SK-N-SH treated with all-trans-retinoic acid at 6 μM for 48 hours (cell line): ENCODE data around the gene GALR1.

ENCODE experiments used
- ATAC-seq: fragments of 200-7000 bp; cut with Tn5 transposase; 3 replicates; pipeline ENCODE4 v1.9.1; 2020; ENCODE audit warnings: mild to moderate bottlenecking, moderate library complexity
- ARNTL ChIP-seq: fragments of 450-650 bp; formaldehyde crosslinking; IDR thresholded peaks from 2 replicates; pipeline ENCODE4 v1.5.0; 2020; ENCODE audit warnings: low read depth, mild to moderate bottlenecking, moderate library complexity, borderline replicate concordance
- BACH2 ChIP-seq: fragments of 250-450 bp; sonication (Bioruptor Pico); IDR thresholded peaks from 2 replicates; pipeline ENCODE4 v1.9.0; 2021; ENCODE audit warnings: mild to moderate bottlenecking, borderline replicate concordance
- CSDC2 ChIP-seq: fragments of 250-450 bp; sonication (Bioruptor Pico); IDR thresholded peaks from 2 replicates; pipeline ENCODE4 v1.5.0; 2020; ENCODE audit warnings: mild to moderate bottlenecking, moderate library complexity
- CSRNP3 ChIP-seq: fragments of 250-450 bp; sonication (Bioruptor Pico); IDR thresholded peaks from 2 replicates; pipeline ENCODE4 v1.5.1; 2021; ENCODE audit warnings: mild to moderate bottlenecking, moderate library complexity
- ESRRG ChIP-seq: fragments of 250-450 bp; sonication (Bioruptor Pico); IDR thresholded peaks from 2 replicates; pipeline ENCODE4 v1.6.1; 2021; ENCODE audit warnings: mild to moderate bottlenecking
- ISL1 ChIP-seq: fragments of 250-450 bp; sonication (Bioruptor Pico); IDR thresholded peaks from 2 replicates; pipeline ENCODE4 v2.1.2; 2022; ENCODE audit warnings: mild to moderate bottlenecking, moderate library complexity
- OSR1 ChIP-seq: fragments of 250-450 bp; sonication (Bioruptor Pico); IDR thresholded peaks from 2 replicates; pipeline ENCODE4 v1.8.0; 2022; ENCODE audit warnings: moderate library complexity, mild to moderate bottlenecking, inconsistent platforms
- POU6F1 ChIP-seq: fragments of 250-450 bp; sonication (Bioruptor Pico); IDR thresholded peaks from 2 replicates; pipeline ENCODE4 v1.8.0; 2021; ENCODE audit warnings: low read depth, mild to moderate bottlenecking, moderate library complexity, borderline replicate concordance
- PPARA ChIP-seq: fragments of 250-450 bp; sonication (Bioruptor Pico); IDR thresholded peaks from 2 replicates; pipeline ENCODE4 v1.5.0; 2020; ENCODE audit warnings: mild to moderate bottlenecking, borderline replicate concordance
- RARB ChIP-seq: fragments of 250-450 bp; sonication (Bioruptor Pico); IDR thresholded peaks from 2 replicates; pipeline ENCODE4 v1.8.0; 2021; ENCODE audit warnings: mild to moderate bottlenecking, moderate library complexity
- SNAI2 ChIP-seq: fragments of 250-450 bp; sonication (Bioruptor Pico); IDR thresholded peaks from 2 replicates; pipeline ENCODE4 v1.5.0; 2020; ENCODE audit warnings: mild to moderate bottlenecking, moderate library complexity
- TCF4 ChIP-seq: fragments of 250-450 bp; sonication (Bioruptor Pico); IDR thresholded peaks from 2 replicates; pipeline ENCODE4 v1.8.0; 2021; ENCODE audit warnings: mild to moderate bottlenecking, moderate library complexity, borderline replicate concordance
- TOX ChIP-seq: fragments of 250-450 bp; sonication (Bioruptor Pico); IDR thresholded peaks from 2 replicates; pipeline ENCODE4 v1.8.0; 2021; ENCODE audit warnings: mild to moderate bottlenecking, moderate library complexity, borderline replicate concordance
- ZC3H10 ChIP-seq: fragments of 250-450 bp; sonication (Bioruptor Pico); IDR thresholded peaks from 2 replicates; pipeline ENCODE4 v1.5.1; 2021; ENCODE audit warnings: mild to moderate bottlenecking, moderate library complexity
- ZFP3 ChIP-seq: fragments of 250-450 bp; sonication (Bioruptor Pico); IDR thresholded peaks from 2 replicates; pipeline ENCODE4 v1.5.0; 2020; ENCODE audit warnings: mild to moderate bottlenecking, moderate library complexity
- ZFP30 ChIP-seq: fragments of 450-650 bp; formaldehyde crosslinking; IDR thresholded peaks from 2 replicates; pipeline ENCODE4 v1.5.0; 2022; ENCODE audit warnings: mild to moderate bottlenecking, moderate library complexity
- ZNF70 ChIP-seq: fragments of 450-650 bp; formaldehyde crosslinking; IDR thresholded peaks from 2 replicates; pipeline ENCODE4 v1.5.0; 2020; ENCODE audit warnings: mild to moderate bottlenecking, moderate library complexity
- ZNF8 ChIP-seq: fragments of 450-650 bp; formaldehyde crosslinking; IDR thresholded peaks from 2 replicates; pipeline ENCODE4 v1.5.0; 2020; ENCODE audit warnings: mild to moderate bottlenecking, moderate library complexity
- TF ChIP-seq, protein P1 (sequence below): fragments of 250-450 bp; sonication (Bioruptor Pico); IDR thresholded peaks from 2 replicates; pipeline ENCODE4 v1.5.1; 2020; ENCODE audit warnings: low read depth, mild to moderate bottlenecking, moderate library complexity
- TF ChIP-seq, protein P2 (sequence below): fragments of 250-450 bp; sonication (Bioruptor Pico); IDR thresholded peaks from 2 replicates; pipeline ENCODE4 v1.5.0; 2020; ENCODE audit warnings: mild to moderate bottlenecking, moderate library complexity
- TF ChIP-seq, protein P3 (sequence below): fragments of 250-450 bp; sonication (Bioruptor Pico); IDR thresholded peaks from 2 replicates; pipeline ENCODE4 v1.8.0; 2020; ENCODE audit warnings: mild to moderate bottlenecking, moderate library complexity, borderline replicate concordance

Gene GALR1

DNA sequence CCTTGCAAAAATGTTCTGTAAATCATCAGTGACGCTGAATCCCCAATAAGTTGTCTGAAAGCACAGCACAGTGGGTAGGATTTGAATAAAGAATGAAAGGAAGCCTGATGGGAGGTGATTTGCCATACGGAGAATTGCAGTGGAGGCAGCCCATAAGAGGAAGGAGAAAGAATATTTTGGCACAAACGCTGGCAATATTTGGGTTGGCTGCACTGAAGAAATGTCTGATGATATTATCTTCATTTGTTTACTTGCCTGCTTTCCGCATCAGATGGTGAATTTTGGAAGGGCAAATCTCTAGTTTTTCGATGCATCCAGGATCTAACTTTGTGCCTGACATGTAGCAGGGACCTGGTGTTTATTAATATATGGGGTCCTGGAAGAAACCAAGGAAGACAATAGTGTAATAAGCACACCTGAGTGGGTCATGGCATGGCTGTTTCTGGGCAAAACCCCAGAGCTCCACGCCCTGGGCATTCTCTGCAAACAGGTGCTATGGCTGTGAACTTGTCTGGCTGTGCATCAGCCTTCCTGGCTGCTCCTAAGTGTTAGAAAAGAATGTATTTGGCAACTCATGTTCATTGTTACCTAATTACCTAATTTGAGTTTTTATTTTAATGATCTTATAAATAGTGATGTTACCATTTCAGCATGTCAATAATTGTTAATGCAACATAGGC, 5.9 kb downstream of the GALR1 start:
- TF ChIP-seq ESRRG (CRISPR knock-in tag) = no peak
- no peak for TF ChIP-seq OSR1 (CRISPR knock-in tag)
- no peak for TF ChIP-seq ZFP3 (CRISPR knock-in tag)
- TF ChIP-seq TCF4 (CRISPR knock-in tag) = no peak
- TF ChIP-seq ARNTL (CRISPR knock-in tag) = no peak
- TF ChIP-seq, protein P1, sequence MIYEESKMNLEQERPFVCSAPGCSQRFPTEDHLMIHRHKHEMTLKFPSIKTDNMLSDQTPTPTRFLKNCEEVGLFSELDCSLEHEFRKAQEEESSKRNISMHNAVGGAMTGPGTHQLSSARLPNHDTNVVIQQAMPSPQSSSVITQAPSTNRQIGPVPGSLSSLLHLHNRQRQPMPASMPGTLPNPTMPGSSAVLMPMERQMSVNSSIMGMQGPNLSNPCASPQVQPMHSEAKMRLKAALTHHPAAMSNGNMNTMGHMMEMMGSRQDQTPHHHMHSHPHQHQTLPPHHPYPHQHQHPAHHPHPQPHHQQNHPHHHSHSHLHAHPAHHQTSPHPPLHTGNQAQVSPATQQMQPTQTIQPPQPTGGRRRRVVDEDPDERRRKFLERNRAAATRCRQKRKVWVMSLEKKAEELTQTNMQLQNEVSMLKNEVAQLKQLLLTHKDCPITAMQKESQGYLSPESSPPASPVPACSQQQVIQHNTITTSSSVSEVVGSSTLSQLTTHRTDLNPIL (CRISPR knock-in tag) = no peak
- TF ChIP-seq CSRNP3 = no peak
- no peak for TF ChIP-seq TOX (CRISPR knock-in tag)
- TF ChIP-seq BACH2 (CRISPR knock-in tag) = no peak
- TF ChIP-seq CSDC2 = no peak
- no peak for TF ChIP-seq PPARA (CRISPR knock-in tag)
- TF ChIP-seq ZC3H10 (CRISPR knock-in tag) = no peak
- TF ChIP-seq POU6F1 (CRISPR knock-in tag) = no peak
- no peak for TF ChIP-seq ZNF8 (CRISPR knock-in tag)
- TF ChIP-seq ZNF70 (CRISPR knock-in tag) = no peak
- TF ChIP-seq ZFP30 (CRISPR knock-in tag) = no peak
- TF ChIP-seq, protein P2, sequence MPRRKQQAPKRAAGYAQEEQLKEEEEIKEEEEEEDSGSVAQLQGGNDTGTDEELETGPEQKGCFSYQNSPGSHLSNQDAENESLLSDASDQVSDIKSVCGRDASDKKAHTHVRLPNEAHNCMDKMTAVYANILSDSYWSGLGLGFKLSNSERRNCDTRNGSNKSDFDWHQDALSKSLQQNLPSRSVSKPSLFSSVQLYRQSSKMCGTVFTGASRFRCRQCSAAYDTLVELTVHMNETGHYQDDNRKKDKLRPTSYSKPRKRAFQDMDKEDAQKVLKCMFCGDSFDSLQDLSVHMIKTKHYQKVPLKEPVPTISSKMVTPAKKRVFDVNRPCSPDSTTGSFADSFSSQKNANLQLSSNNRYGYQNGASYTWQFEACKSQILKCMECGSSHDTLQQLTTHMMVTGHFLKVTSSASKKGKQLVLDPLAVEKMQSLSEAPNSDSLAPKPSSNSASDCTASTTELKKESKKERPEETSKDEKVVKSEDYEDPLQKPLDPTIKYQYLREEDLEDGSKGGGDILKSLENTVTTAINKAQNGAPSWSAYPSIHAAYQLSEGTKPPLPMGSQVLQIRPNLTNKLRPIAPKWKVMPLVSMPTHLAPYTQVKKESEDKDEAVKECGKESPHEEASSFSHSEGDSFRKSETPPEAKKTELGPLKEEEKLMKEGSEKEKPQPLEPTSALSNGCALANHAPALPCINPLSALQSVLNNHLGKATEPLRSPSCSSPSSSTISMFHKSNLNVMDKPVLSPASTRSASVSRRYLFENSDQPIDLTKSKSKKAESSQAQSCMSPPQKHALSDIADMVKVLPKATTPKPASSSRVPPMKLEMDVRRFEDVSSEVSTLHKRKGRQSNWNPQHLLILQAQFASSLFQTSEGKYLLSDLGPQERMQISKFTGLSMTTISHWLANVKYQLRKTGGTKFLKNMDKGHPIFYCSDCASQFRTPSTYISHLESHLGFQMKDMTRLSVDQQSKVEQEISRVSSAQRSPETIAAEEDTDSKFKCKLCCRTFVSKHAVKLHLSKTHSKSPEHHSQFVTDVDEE (CRISPR knock-in tag) = no peak
- TF ChIP-seq SNAI2 = no peak
- no peak for TF ChIP-seq ISL1 (CRISPR knock-in tag)
- no peak for ATAC-seq

GRCh38 chr18:77262643-77263465, 13.2 kb downstream of the GALR1 start:
- TF ChIP-seq ZNF8 (CRISPR knock-in tag) = no peak
- TF ChIP-seq ISL1 (CRISPR knock-in tag) = no peak
- no peak for ATAC-seq

- ATAC-seq = no peak
- TF ChIP-seq, protein P2 (CRISPR knock-in tag) = no peak
- TF ChIP-seq ZFP30 (CRISPR knock-in tag) (no peak), ESRRG (CRISPR knock-in tag) (no peak), BACH2 (CRISPR knock-in tag) (no peak), TCF4 (CRISPR knock-in tag) (no peak), POU6F1 (CRISPR knock-in tag) (no peak), OSR1 (CRISPR knock-in tag) (no peak), RARB (CRISPR knock-in tag) (no peak), ARNTL (CRISPR knock-in tag) (no peak), ZNF70 (CRISPR knock-in tag) (no peak), ISL1 (CRISPR knock-in tag) (no peak), SNAI2 (no peak), ZNF8 (CRISPR knock-in tag) (no peak), ZC3H10 (CRISPR knock-in tag) (no peak)
- TF ChIP-seq, protein P3, sequence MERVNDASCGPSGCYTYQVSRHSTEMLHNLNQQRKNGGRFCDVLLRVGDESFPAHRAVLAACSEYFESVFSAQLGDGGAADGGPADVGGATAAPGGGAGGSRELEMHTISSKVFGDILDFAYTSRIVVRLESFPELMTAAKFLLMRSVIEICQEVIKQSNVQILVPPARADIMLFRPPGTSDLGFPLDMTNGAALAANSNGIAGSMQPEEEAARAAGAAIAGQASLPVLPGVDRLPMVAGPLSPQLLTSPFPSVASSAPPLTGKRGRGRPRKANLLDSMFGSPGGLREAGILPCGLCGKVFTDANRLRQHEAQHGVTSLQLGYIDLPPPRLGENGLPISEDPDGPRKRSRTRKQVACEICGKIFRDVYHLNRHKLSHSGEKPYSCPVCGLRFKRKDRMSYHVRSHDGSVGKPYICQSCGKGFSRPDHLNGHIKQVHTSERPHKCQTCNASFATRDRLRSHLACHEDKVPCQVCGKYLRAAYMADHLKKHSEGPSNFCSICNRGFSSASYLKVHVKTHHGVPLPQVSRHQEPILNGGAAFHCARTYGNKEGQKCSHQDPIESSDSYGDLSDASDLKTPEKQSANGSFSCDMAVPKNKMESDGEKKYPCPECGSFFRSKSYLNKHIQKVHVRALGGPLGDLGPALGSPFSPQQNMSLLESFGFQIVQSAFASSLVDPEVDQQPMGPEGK (CRISPR knock-in tag) = no peak
Measured at GRCh38 chr18:77263466-77263763, 13.8 kb downstream of the GALR1 start.
